ENCODE data around the gene STAC3. TPM values are rescaled to one million over a fixed set of nuclear protein-coding genes. Genes with fewer than 3 reads are reported as not detected.
A peak's percentile ranks its signal among the peaks of the same experiment; 100 is the strongest.

STAC3 gene
- total RNA-seq, 6 experiments from 2014 or later: 0.21 to 1.1 (median 0.58) TPM

DNA sequence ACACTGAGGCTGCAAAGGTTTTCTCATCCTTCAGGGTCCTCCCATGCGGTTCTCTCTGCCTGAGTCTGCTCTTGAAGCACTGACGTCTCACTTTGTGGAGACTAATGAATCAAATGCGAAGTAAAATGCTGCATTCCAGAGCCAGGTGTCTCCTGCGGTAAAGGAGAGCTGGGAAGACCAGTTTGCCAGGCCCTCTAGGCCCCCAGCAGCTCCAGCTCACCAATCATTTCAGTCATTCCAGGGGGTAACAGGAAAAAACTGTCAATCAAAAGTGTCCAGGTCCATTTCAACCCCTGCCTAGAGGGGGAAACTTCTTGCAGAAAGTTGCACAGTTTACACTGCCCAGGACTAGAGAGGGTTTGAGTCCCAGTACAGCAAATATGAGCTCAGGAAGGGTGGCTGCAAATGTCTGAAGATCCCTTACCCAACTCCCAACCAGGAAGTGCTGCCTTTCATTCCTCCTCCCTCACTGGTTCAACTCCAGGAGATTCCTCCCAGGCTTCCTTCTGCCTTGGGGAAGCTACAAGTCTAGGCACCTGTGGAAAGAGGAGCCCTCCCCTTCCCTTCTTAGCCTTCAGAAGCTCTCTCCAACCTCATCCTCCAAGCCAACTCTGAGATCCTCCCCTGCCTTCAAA, 37.1 kb downstream of the STAC3 start:
- Mint-ChIP-seq H3K27ac (peak overlapping the region; percentile 60), H3K36me3 (ENCODE audit: low read depth) (peaks cover 18% of the 10 kb centered on the region; the same call in 1 of the 2 replicates), H3K4me1 (ENCODE audit: low read depth) (peaks cover 41% of the 10 kb centered on the region), H3K4me3 (no peak overlapping the region), H3K27me3 (ENCODE audit: insufficient read depth) (peaks cover 39% of the 10 kb centered on the region), H3K9me3 (no peaks in the 10 kb centered on the region; the same call in 1 of the 2 replicates)
- DNase-seq: no peak
- TF ChIP-seq, protein P1, sequence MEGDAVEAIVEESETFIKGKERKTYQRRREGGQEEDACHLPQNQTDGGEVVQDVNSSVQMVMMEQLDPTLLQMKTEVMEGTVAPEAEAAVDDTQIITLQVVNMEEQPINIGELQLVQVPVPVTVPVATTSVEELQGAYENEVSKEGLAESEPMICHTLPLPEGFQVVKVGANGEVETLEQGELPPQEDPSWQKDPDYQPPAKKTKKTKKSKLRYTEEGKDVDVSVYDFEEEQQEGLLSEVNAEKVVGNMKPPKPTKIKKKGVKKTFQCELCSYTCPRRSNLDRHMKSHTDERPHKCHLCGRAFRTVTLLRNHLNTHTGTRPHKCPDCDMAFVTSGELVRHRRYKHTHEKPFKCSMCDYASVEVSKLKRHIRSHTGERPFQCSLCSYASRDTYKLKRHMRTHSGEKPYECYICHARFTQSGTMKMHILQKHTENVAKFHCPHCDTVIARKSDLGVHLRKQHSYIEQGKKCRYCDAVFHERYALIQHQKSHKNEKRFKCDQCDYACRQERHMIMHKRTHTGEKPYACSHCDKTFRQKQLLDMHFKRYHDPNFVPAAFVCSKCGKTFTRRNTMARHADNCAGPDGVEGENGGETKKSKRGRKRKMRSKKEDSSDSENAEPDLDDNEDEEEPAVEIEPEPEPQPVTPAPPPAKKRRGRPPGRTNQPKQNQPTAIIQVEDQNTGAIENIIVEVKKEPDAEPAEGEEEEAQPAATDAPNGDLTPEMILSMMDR (IDR thresholded peaks at IDR 0.05): no peak

DNA sequence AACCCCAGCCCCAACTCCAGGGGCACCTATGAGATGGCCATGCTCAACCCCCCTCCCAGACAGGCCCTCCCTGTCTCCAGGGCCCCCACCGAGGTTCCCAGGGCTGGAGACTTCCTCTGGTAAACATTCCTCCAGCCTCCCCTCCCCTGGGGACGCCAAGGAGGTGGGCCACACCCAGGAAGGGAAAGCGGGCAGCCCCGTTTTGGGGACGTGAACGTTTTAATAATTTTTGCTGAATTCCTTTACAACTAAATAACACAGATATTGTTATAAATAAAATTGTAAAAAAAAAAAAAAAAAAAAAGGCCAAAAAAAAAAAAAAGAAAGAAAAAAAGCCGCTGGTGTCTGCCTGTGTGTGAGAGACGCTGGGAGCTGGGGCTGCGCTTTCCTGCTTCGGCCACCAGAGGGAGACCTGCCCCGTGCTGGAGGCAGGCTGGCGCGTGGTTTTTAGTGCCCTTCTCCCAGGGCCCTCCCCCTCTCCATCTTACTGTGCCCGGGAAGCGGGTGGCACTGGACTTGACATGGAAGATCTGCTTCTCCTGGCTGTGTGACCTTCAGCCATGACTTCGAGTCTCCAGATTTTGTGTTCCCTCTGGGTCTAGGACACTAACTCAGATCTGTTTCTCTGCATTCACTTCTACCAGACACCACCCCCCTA, 37.8 kb downstream of the STAC3 start:
- Mint-ChIP-seq H3K4me1 (ENCODE audit: low read depth) (peaks cover 34% of the 10 kb centered on the region), H3K36me3 (ENCODE audit: low read depth) (peaks cover 18% of the 10 kb centered on the region; the same call in 1 of the 2 replicates), H3K27me3 (ENCODE audit: insufficient read depth) (peaks cover 33% of the 10 kb centered on the region), H3K9me3 (no peaks in the 10 kb centered on the region; the same call in 1 of the 2 replicates), H3K27ac (peak overlapping the region; percentile 60), H3K4me3 (no peak overlapping the region)
- TF ChIP-seq, protein P1 (IDR thresholded peaks at IDR 0.05): peak; percentile 95
- DNase-seq: peak; percentile 82

- Mint-ChIP-seq H3K36me3 (ENCODE audit: low read depth) (peaks cover 18% of the 10 kb centered on the region; the same call in 1 of the 2 replicates), H3K9me3 (no peaks in the 10 kb centered on the region; the same call in 1 of the 2 replicates), H3K27me3 (ENCODE audit: insufficient read depth) (peaks cover 33% of the 10 kb centered on the region), H3K4me1 (ENCODE audit: low read depth) (peaks cover 31% of the 10 kb centered on the region), H3K4me3 (no peak overlapping the region), H3K27ac (no peak overlapping the region)
- no peak for DNase-seq
- TF ChIP-seq, protein P1 (IDR thresholded peaks at IDR 0.05): no peak
Observed at GRCh38 chr12:57212701-57213057, 38.3 kb downstream of the STAC3 start.

DNA sequence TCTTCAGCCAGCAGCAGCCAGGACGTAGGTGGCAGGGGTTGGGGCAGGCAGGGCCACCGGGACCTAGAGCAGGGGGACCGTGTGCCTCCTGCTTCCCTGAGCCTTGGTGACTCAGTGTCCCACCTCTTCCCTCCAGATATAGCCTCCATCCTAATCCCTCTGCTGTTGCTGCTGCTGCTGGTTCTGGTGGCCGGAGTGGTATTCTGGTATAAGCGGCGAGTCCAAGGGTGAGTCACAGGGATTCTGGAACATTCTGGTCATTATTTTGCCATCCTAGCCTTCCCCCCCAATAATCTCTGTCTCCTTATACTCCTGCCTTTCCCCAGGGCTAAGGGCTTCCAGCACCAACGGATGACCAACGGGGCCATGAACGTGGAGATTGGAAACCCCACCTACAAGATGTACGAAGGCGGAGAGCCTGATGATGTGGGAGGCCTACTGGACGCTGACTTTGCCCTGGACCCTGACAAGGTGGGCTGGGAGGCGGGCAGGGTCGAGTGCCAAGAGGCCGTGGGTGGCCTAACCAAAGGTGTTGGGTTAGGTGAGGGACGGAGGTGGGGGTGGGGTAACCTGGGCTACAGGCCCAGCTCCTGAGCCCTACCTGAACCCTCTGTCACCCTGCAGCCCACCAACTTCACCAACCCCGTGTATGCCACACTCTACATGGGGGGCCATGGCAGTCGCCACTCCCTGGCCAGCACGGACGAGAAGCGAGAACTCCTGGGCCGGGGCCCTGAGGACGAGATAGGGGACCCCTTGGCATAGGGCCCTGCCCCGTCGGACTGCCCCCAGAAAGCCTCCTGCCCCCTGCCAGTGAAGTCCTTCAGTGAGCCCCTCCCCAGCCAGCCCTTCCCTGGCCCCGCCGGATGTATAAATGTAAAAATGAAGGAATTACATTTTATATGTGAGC, 38.9 kb downstream of the STAC3 start:
- peaks cover 25% of the 10 kb centered on the region for H3K4me1 Mint-ChIP-seq (ENCODE audit: low read depth)

More for the DNA sequence above, 38.9 kb downstream of the STAC3 start:
- DNase-seq: no peak
- Mint-ChIP-seq H3K9me3 (no peaks in the 10 kb centered on the region; the same call in 1 of the 2 replicates), H3K36me3 (ENCODE audit: low read depth) (peaks cover 18% of the 10 kb centered on the region; the same call in 1 of the 2 replicates), H3K27me3 (ENCODE audit: insufficient read depth) (peaks cover 33% of the 10 kb centered on the region), H3K27ac (no peak overlapping the region), H3K4me3 (no peak overlapping the region)
- TF ChIP-seq, protein P1 (IDR thresholded peaks at IDR 0.05): no peak; the same call in 1 of the 2 replicates

Data from HFFc6 (cell line).